K562 (cell line): ENCODE data around the gene ACSBG1. TPM values are rescaled to one million over a fixed set of nuclear protein-coding genes. Genes with fewer than 3 reads are reported as not detected.

Experiments used
- ATAC-seq: fragments of 200-7000 bp; cut with Tn5 transposase; 3 replicates; pipeline ENCODE4 v1.9.1; 2020; ENCODE audit warnings: moderate library complexity
- BruUV-seq: library from RNA; stranded (reverse); fragments of 400-500 nt; replicated peaks from 2 replicates; lab custom pipeline; 2021; lab: Mats Ljungman, UMichigan
- CTCF ChIA-PET: fragments of 300-600 bp; formaldehyde crosslinking; extraction: SDS; loops from one replicate; lab custom pipeline; 2021; ENCODE audit warnings: low intra/inter-chr PET ratio; lab: Yijun Ruan, JAX
- POLR2A ChIA-PET: fragments of 300-600, 350-650 bp; sonication (Branson Sonifier 250); formaldehyde crosslinking; extraction: SDS; loops from one replicate; lab custom pipeline; 2021; ENCODE audit warnings: antibody characterized with exemption, inconsistent platforms; lab: Yijun Ruan, JAX
- DNase-seq, 4 experiments: peaks; one replicate each; pipeline versions ENCODE4 v3.0.0 to v3.0.0-alpha.2; 2011 to 2018; ENCODE audit warnings: low spot score in 3 of 4, mixed read lengths in 3 of 4; ENCODE audit errors: extremely low read depth in 1 of 4
- FAIRE-seq: peaks from 2 replicates; lab custom pipeline; 2011; peaks lifted over from hg19 to GRCh38; lab: Jason Lieb, UNC
- H2AFZ ChIP-seq: 2 replicates; pipeline ENCODE4 v1.6.0; 2011; ENCODE audit warnings: low read depth, low read length, control low read depth, inconsistent platforms
- H3K27ac ChIP-seq: fragments of 200-600 bp; 3 replicates; pipeline ENCODE4 v1.8.0; 2011; ENCODE audit warnings: low read depth, mild to moderate bottlenecking, control low read depth, inconsistent platforms, low read length, moderate library complexity, mixed read lengths; ENCODE audit errors: extremely low read depth
- H3K27me3 ChIP-seq, 2 experiments: fragments of 300-600 bp in 1 of 2; 2 replicates in 1 of 2; 3 replicates in 1 of 2; pipeline versions ENCODE4 v1.6.0 to v1.8.0; 2011; ENCODE audit warnings: inconsistent platforms in 2 of 2, low read length in 2 of 2, mild to moderate bottlenecking in 1 of 2, mixed read lengths in 1 of 2, moderate library complexity in 1 of 2; ENCODE audit not compliant: control insufficient read depth in 2 of 2, insufficient read depth in 2 of 2
- H3K36me3 ChIP-seq: fragments of 300-600 bp; 3 replicates; pipeline ENCODE4 v1.8.0; 2011; ENCODE audit warnings: mild to moderate bottlenecking, low read length, inconsistent platforms; ENCODE audit not compliant: control insufficient read depth, insufficient read depth
- H3K4me1 ChIP-seq, 2 experiments: fragments of 200-600 bp in 1 of 2; replicated peaks in 1 of 2; 2 replicates in 1 of 2; 3 replicates in 1 of 2; pipeline versions ENCODE4 v1.5.1 to v1.8.0; 2011; ENCODE audit warnings: inconsistent platforms in 2 of 2, low read length in 2 of 2, mild to moderate bottlenecking in 1 of 2, mixed read lengths in 1 of 2, moderate library complexity in 1 of 2; ENCODE audit not compliant: control insufficient read depth in 2 of 2, insufficient read depth in 2 of 2
- H3K4me2 ChIP-seq: 2 replicates; pipeline ENCODE4 v1.6.1; 2011; ENCODE audit warnings: low read length, control low read depth, inconsistent platforms, mixed read lengths; ENCODE audit not compliant: insufficient read depth
- H3K4me3 ChIP-seq: fragments of 200-600 bp; sonication (generic), shearing (Covaris generic); 2 replicates; pipeline ENCODE4 v1.5.1; 2016; ENCODE audit warnings: control low read depth, inconsistent platforms
- H3K79me2 ChIP-seq: fragments of 200-600 bp; 3 replicates; pipeline ENCODE4 v1.8.0; 2011; ENCODE audit warnings: low read length, inconsistent platforms; ENCODE audit not compliant: control insufficient read depth, insufficient read depth
- H3K9ac ChIP-seq, 2 experiments: 2 replicates each; pipeline versions ENCODE4 v1.6.0 to v1.6.1; 2011; ENCODE audit warnings: low read depth in 2 of 2, low read length in 2 of 2, control low read depth in 1 of 2, inconsistent platforms in 1 of 2, mild to moderate bottlenecking in 1 of 2, mixed read lengths in 1 of 2; ENCODE audit not compliant: insufficient read depth in 1 of 2
- H3K9me1 ChIP-seq: one replicate; pipeline ENCODE4 v1.6.0; 2011; ENCODE audit warnings: inconsistent platforms, mild to moderate bottlenecking, low read length, moderate library complexity; ENCODE audit not compliant: control insufficient read depth, insufficient read depth
- H3K9me3 ChIP-seq: replicated peaks from 2 replicates; pipeline ENCODE4 v1.5.1; 2011; ENCODE audit warnings: low read depth, low read length, inconsistent platforms; ENCODE audit not compliant: control insufficient read depth, insufficient read depth
- H4K20me1 ChIP-seq: replicated peaks from 2 replicates; pipeline ENCODE4 v1.6.1; 2011; ENCODE audit warnings: low read length, inconsistent platforms, mixed read lengths; ENCODE audit not compliant: control insufficient read depth, insufficient read depth
- ARHGAP35 ChIP-seq: fragments of 450-650 bp; IDR thresholded peaks from 2 replicates; pipeline ENCODE4 v1.6.1; 2018; ENCODE audit not compliant: partially characterized antibody
- ESRRA ChIP-seq: fragments of 450-650 bp; IDR thresholded peaks from 2 replicates; pipeline ENCODE4 v1.6.1; 2014; ENCODE audit warnings: low read depth, mild to moderate bottlenecking, moderate library complexity, borderline replicate concordance
- FOXJ3 ChIP-seq: sonication (generic); formaldehyde crosslinking; IDR thresholded peaks from 2 replicates; pipeline ENCODE4 v1.4.0; 2020; ENCODE audit warnings: mild to moderate bottlenecking, missing genetic modification reagents
- HDAC3 ChIP-seq: fragments of 450-650 bp; IDR thresholded peaks from 2 replicates; pipeline ENCODE4 v1.6.1; 2018; ENCODE audit warnings: borderline replicate concordance, mild to moderate bottlenecking, moderate library complexity; ENCODE audit not compliant: partially characterized antibody
- KDM4B ChIP-seq, 2 experiments: fragments of 450-650 bp in 1 of 2; sonication (generic) in 1 of 2; IDR thresholded peaks; 2 replicates each; pipeline ENCODE4 v1.6.1; 2016 to 2017; ENCODE audit warnings: borderline replicate concordance in 2 of 2, antibody characterized with exemption in 1 of 2, low read depth in 1 of 2, mild to moderate bottlenecking in 1 of 2
- LCOR ChIP-seq: sonication (generic); formaldehyde crosslinking; IDR thresholded peaks from 2 replicates; pipeline ENCODE4 v1.8.0; 2022; ENCODE audit warnings: mild to moderate bottlenecking, missing genetic modification reagents
- MAFG ChIP-seq: fragments of 450-650 bp; conservative IDR thresholded peaks from 2 replicates; pipeline ENCODE4 v1.6.1; 2016; ENCODE audit warnings: missing genetic modification characterization, missing compliant biosample characterization
- MCM2 ChIP-seq: fragments of 450-650 bp; IDR thresholded peaks from 2 replicates; pipeline ENCODE4 v1.6.1; 2017; ENCODE audit warnings: low read depth, mild to moderate bottlenecking
- MLLT1 ChIP-seq, 2 experiments: fragments of 450-650 bp; IDR thresholded peaks; 2 replicates each; pipeline ENCODE4 v1.6.1; 2016
- PATZ1 ChIP-seq: fragments of 250-450 bp; sonication (Bioruptor Pico); IDR thresholded peaks from 2 replicates; pipeline ENCODE4 v1.5.0; 2020; ENCODE audit warnings: mild to moderate bottlenecking, borderline replicate concordance
- RHOXF2B ChIP-seq: fragments of 250-450 bp; sonication (Bioruptor Pico); conservative IDR thresholded peaks from 2 replicates; pipeline ENCODE4 v1.5.1; 2021
- TFE3 ChIP-seq: fragments of 450-650 bp; formaldehyde crosslinking; IDR thresholded peaks from 2 replicates; pipeline ENCODE4 v1.4.0; 2020; ENCODE audit warnings: mild to moderate bottlenecking, mixed read lengths
- ZBTB2 ChIP-seq: fragments of 450-650 bp; IDR thresholded peaks from 2 replicates; pipeline ENCODE4 v1.6.1; 2016; ENCODE audit warnings: antibody characterized with exemption
- ZNF740 ChIP-seq, 3 experiments: fragments of 200-800 bp in 1 of 3; sonication (Bioruptor generic) in 1 of 3; sonication (generic) in 1 of 3; formaldehyde crosslinking in 1 of 3; IDR thresholded peaks; 2 replicates each; pipeline versions ENCODE4 v1.6.1 to v1.8.0; 2016 to 2022; ENCODE audit warnings: mild to moderate bottlenecking in 2 of 3, missing compliant biosample characterization in 2 of 3, missing genetic modification characterization in 2 of 3, missing genetic modification reagents in 1 of 3
- WGBS: fragments of 100-300 bp; shearing (Covaris generic); methylation state at CpG from one replicate; pipeline ENCODE4 v1.1.6; 2016; ENCODE audit warnings: low coverage, mixed read lengths; ENCODE audit not compliant: insufficient coverage; ENCODE audit errors: missing lambda C conversion rate; 5-methylcytosine and 5-hydroxymethylcytosine counted together
- in situ Hi-C: fragments of 300-500 bp; cut with MboI; formaldehyde crosslinking; loops from 4 replicates; pipeline ENCODE4 v1.15.0; 2018; ENCODE audit warnings: inconsistent platforms, mixed read lengths
- intact Hi-C: fragments of 100-400 bp; cut with micrococcal nuclease; formaldehyde crosslinking; loops from 2 replicates; pipeline ENCODE4 v1.14.2; 2022
- polyA plus RNA-seq, 8 experiments: library from polyadenylated mRNA; depleted of rRNA in 4 of 8; stranded (reverse) in 5 of 8; unstranded in 3 of 8; fragments of >200 nt; fragmentation: Nextera tagmentation in 2 of 8; fragmentation: Illumina TruSeq in 1 of 8; extraction: Ambion mirVana in 2 of 8; extraction: Trizol in 1 of 8; gene quantifications; 2 replicates each; pipeline versions ENCODE4 v1.2.1 to v1.2.3, GENCODE V29; 2011 to 2014; ENCODE audit warnings: inconsistent platforms in 1 of 8, missing spikeins in 1 of 8
- total RNA-seq, 7 experiments: library from RNA; depleted of rRNA in 6 of 7; stranded (reverse); fragments of >200 nt in 6 of 7; fragmentation: Illumina TruSeq in 2 of 7; extraction: Trizol in 2 of 7; gene quantifications; 2 replicates each; pipeline versions ENCODE4 v1.2.1 to v1.2.3, GENCODE V29; 2011 to 2021; ENCODE audit warnings: low replicate concordance in 1 of 7

Gene ACSBG1
- total and polyA plus RNA-seq, 9 of the 15 experiments (the other 6 are each of a cell fraction or from before 2014, with no cell fraction given) = 0.36 to 6.4 (median 2.5) TPM

- intact Hi-C loops = loop anchor here (5.0 kb wide), 3 partner anchors 46 to 286 kb away; partner anchors contain the start of gene CIB2
- POLR2A ChIA-PET = interaction anchor here (0.6 kb wide), 2 partner anchors 128 to 161 kb away, joined by 3 read pairs; no protein-coding TSS in a partner anchor
- peak; percentile 77 for FAIRE-seq
- no peak for TF ChIP-seq ESRRA
- no peak for TF ChIP-seq FOXJ3 (CRISPR knock-in tag)
- TF ChIP-seq LCOR = no peak
- no peak for TF ChIP-seq KDM4B (IDR thresholded peaks at IDR 0.05; ENCODE audit: borderline replicate concordance in 2 of 2, low read depth in 1 of 2)
- no peak for TF ChIP-seq MAFG (tag)
- TF ChIP-seq ARHGAP35 = no peak
- no peak for TF ChIP-seq PATZ1 (CRISPR knock-in tag)
- TF ChIP-seq ZNF740 (CRISPR knock-in tag; IDR thresholded peaks at IDR 0.05) = no peak
- TF ChIP-seq ZNF740 (tag; IDR thresholded peaks at IDR 0.05) = no peak
- TF ChIP-seq MCM2 = no peak
- no peak for TF ChIP-seq ZBTB2
- no peak for TF ChIP-seq TFE3 (CRISPR knock-in tag)
- TF ChIP-seq HDAC3 = no peak
- TF ChIP-seq RHOXF2B (CRISPR knock-in tag) = no peak
- TF ChIP-seq MLLT1 (IDR thresholded peaks at IDR 0.05) = no peak
These were observed 8.7 kb upstream of the ACSBG1 start for GRCh38 chr15:78243058-78243457.

More at GRCh38 chr15:78243058-78243457, 8.7 kb upstream of the ACSBG1 start:
- BruUV-seq = no TSS peak
- Histone ChIP-seq H3K9ac (0 out of 4 replicates have a peak overlapping the region, but pooled peaks of 1 of the 2 experiments have one; percentile 25), H3K4me1 (peaks cover 19 to 21% of the 10 kb centered on the region in 2 experiments), H3K27me3 (0 out of 5 replicates have a peak, but pooled peaks cover 0 to 3% of the 10 kb centered on the region in 2 experiments), H3K27ac (no peak overlapping the region), H3K9me1 (no peaks in the 10 kb centered on the region), H3K4me3 (no peak overlapping the region), H4K20me1 (no peaks in the 10 kb centered on the region), H3K79me2 (no peaks in the 10 kb centered on the region), H3K36me3 (no peaks in the 10 kb centered on the region), H2AFZ (peak overlapping the region; percentile 84), H3K9me3 (no peaks in the 10 kb centered on the region), H3K4me2 (peak overlapping the region; percentile 66)
- WGBS = 59% methylated on average over 6 of the region's 6 CpGs
- DNase-seq (no peak), ATAC-seq (no peak)
- in situ Hi-C loops = no loop called here
- CTCF ChIA-PET = interaction anchor here (0.6 to 2.4 kb wide), 5 partner anchors 130 to 341 kb away, joined by 3 to 14 read pairs (median 3); no protein-coding TSS in a partner anchor
